ENCODE measurements around the gene SELENOI. TPM values are rescaled to one million over a fixed set of nuclear protein-coding genes. Genes with fewer than 3 reads are reported as not detected.
A peak's percentile ranks its signal among the peaks of the same experiment; 100 is the strongest.
"Not testable (repeated sequence)": the region's sequence is repeated elsewhere in the genome, so short reads cannot be mapped to it uniquely, and the experiment has no call there.

SELENOI gene
- total RNA-seq, 1 donor from 2014 or later = 16.3 TPM

DNA sequence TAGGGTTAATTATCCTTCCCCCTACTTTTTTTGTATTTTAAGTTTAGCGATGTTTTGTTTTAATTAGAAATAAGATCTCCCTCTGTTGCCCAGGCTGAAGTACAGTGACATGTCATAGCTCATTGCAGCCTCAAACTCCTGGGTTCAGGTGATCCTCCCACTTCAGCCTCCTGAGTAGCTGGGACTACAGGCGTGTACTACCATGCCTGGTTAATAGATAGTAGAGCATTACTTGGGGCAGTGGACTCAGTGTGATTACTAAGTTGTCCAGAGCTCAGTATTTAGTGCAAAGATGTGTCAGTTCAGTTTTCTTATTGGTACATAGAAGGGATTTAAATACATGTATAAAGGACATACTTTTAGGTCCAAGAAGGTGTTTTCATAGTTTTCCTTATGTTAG, 10.2 kb downstream of the SELENOI start:
- no peak for DNase-seq (ENCODE audit: low read depth in 2 of 2)

DNA sequence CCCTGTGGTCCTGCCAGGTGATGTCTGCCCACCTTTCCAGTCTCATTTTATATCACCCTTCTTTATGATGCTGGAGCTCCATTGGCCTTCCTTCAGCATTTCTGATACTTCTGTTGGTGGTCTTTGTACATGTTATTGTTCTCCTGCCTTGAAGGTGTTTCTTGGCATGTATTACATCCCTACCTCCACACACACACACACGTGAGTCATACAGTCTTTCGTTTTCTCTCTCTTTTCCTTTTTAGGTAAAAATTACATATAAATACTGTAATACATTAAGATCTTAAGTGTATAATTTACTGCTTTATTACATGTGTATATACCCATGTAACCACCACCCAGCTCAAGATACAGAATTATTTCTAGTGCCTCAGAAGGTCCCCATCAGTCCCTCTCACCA, 10.8 kb downstream of the SELENOI start:
- peak in 1 of 2 donors; percentile 3 for DNase-seq (ENCODE audit: low read depth in 2 of 2)

DNA sequence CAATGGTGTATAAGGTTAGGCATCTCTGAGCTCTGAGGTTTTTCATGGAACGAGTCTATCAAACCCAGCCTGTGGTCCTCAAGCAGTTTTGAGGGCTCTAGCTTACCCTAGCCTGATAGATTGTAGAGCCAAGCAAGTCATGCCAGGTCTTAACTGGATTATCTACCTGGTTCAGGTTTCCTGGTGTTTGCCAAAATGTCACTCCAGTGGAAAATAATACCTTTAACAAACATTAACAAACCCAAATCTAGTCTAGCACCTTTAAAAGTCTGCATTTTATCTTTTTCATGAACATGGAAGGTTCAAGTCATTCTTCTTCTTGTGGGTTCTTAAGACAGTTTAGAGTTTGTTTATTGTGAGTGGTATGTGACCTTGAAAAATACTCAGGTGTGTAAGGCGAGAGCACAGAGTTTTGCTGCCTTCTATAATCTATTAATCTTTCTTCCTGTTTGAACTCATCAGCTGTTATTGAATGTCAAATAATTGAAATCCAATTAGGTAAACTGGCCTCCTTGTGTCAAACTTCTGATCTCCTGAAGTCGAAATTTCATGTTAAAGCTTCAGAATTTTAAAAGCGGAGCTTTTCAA, 14.0 kb downstream of the SELENOI start:
- DNase-seq (ENCODE audit: low read depth in 2 of 2) = no peak

DNA sequence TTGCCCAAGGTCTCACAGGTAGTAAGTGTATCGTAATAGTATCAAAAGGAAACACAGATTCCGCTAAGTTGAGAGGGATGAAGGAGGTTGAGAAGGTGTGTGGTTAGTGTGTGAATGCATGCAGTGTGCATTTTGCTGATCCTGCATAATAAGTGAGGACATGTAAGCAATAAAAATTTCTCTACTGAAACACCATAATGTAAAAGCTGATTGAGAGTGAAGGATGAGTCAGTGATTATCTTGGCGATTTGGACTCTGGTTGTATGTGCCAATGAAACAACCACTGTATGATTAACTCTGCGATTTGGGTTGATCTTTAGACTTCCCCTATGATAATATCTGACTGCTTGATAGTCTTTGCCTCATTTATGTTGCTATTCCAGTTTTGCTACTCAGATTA, 17.4 kb downstream of the SELENOI start:
- DNase-seq (ENCODE audit: low read depth in 2 of 2) = peak in 1 of 2 donors; percentile 8

DNA sequence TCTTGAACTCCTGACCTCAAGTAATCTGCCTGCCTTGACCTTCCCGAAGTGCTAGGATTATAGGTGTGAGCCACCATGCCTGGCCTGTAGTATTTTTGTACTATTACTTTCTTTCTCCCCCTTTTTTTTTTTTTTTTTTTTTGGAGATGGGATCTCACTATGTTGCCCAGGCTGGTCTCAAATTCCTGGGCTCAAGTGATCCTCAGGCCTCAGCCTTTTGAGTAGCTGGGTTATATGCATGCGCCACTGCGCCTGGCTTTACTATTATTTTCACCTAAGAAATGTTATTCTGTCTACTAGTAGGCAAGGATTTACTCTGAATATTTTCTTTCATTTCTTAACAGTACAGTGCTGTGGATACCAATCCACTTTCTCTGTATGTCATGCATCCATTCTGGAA, 18.0 kb downstream of the SELENOI start:
- DNase-seq (ENCODE audit: low read depth in 2 of 2) = no peak

DNA sequence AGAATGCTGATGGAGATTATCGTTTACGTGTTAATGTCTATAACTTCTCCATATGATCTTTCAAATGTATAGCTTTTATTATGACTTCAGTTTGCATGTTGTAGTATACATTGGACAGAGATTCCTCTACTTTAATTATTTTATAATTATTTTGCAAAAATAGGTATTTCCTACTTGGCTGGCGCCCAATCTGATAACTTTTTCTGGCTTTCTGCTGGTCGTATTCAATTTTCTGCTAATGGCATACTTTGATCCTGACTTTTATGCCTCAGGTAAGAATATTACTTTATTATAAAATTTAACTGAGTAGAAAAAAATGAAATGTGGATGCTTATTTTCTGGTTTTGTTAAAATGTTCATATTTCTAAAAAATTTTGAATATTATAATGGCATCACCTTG, 18.7 kb downstream of the SELENOI start:
- no peak for DNase-seq (ENCODE audit: low read depth in 2 of 2)

DNA sequence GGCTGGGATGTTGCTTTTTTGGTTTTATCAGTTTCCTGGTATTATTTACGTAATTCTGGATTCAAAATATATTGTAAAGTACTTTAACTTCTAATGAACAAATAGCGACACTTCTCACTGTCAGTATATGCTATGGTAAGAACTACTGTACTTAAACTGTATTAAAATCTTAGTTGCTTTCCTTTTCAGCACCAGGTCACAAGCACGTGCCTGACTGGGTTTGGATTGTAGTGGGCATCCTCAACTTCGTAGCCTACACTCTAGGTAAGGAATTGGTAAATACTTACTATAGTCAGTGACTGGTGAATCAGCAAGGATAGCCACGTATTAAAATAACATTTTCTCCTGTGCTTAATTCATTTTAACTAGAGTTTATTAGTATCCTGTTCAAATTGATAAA, 21.0 kb downstream of the SELENOI start:
- DNase-seq (ENCODE audit: low read depth in 2 of 2) = no peak

DNA sequence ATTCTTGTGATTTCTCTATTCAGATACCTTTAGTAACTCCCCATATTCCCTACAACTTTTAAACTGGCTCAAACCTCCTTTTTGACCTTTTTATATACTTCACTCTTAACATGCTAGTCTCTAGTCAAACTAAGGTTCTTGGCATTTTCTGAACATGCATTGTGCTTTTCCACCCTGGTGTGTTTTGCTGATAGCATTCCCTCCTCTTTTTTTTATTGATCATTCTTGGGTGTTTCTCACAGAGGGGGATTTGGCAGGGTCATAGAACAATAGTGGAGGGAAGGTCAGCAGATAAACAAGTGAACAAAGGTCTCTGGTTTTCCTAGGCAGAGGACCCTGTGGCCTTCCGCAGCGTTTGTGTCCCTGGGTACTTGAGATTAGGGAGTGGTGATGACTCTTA, 23.7 kb downstream of the SELENOI start:
- not testable (repeated sequence) for DNase-seq (ENCODE audit: low read depth in 2 of 2)

DNA sequence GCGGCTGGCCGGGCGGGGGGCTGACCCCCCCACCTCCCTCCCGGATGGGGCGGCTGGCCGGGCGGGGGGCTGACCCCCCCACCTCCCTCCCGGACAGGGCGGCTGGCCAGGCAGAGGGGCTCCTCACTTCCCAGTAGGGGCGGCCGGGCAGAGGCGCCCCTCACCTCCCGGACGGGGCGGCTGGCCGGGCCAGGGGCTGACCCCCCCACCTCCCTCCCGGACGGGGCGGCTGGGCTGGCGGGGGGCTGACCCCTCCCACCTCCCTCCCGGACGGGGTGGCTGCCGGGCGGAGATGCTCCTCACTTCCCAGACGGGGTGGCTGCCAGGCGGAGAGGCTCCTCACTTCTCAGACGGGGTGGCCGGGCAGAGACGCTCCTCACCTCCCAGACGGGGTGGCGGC, 25.0 kb downstream of the SELENOI start:
- DNase-seq (ENCODE audit: low read depth in 2 of 2) = not testable (repeated sequence)

DNA sequence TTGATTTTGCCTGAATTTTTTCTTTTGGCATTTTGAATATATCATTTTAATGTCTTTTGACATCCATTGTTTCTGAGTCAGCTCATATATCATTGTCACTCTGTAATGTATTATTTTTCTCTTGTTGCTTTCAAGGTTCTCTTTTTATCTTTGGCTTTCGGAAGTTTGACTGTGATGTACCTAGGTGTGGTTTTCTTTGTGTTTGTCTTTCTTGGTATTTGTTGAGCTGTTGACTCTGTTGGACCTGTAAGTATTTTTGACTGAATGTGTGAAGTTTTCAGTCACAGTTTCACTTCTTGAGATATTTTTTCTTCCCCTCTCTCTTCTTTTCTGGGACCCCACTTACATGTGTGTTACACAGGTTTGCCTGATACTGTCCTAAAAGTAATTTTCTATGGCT, 30.9 kb downstream of the SELENOI start:
- DNase-seq (ENCODE audit: low read depth in 2 of 2) = no peak

DNA sequence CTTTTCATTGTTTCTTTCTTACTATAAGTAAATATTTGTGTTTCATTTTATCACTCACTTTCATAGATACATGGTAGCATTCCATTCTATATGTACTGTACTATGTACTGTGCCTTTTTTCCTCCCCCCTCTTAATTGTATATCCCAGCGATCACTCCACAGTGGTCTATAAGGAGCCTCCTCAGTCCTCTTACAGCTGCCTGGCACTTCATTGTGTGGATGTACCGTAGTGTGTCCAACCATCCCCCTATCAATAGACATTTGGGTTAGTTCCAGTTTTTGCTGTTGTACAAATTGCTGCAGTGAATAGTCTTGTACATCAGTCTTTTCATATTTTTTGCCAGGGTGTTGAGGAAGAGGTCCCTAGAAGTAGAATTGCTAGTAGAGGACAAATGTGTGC, 34.3 kb downstream of the SELENOI start:
- DNase-seq (ENCODE audit: low read depth in 2 of 2) = no peak

DNA sequence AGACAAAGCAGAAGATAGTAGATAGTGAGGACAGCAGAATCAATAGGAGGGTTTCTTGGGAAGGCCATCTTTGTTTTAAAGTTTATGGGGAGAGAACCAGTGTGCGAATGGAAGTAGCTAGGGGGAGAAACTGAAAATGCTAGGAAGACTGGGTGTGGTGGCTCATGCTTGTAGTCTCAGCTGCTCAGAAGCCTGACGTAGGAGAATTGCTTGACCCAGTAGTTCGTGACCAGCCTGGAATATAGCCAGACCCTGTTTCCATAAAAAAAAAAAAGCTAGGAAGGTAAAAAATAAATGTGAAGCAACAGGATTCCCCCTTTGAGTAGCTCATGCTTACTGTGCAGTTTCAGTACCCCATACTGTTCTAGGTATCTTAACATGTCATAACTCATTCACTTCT, 36.6 kb downstream of the SELENOI start:
- no peak for DNase-seq (ENCODE audit: low read depth in 2 of 2)

DNA sequence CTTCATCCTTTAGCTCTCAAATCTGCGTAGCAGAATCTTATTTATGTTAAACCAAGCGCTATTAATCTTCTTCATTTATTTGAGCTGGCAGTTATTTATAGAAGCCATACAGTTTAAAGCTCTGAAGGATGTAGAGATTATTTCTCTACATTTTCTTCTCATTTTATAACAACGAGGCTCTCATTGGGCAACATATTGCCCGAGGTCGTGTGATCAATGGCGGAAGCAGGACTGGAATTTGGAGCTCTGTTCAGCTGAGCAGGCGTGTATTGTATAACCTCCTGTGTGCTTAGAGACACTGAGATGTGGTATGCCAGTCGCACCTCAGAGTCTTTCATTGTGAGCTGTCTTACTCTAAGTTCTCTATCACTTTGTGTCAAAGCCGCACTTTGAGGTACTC, 38.2 kb downstream of the SELENOI start:
- no peak for DNase-seq (ENCODE audit: low read depth in 2 of 2)

DNA sequence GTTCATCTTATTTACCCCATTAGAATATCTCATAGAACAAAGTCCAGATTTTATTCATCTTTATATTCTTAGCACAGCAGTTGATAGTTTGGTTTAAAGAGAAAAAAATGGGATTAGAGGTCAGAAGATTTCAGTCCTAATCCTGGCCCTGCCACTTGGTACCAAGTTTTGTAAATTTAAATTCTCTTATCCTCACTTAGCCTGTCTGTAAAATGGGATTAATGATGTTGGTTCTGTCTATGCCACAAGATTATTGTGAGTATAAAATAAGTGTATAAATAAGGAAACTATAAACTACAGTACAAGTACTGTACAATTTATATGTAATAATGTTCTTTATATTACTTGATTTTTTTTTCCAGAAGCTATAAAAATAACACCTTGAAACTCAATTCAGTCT, 38.7 kb downstream of the SELENOI start:
- no peak for DNase-seq (ENCODE audit: low read depth in 2 of 2)

DNA sequence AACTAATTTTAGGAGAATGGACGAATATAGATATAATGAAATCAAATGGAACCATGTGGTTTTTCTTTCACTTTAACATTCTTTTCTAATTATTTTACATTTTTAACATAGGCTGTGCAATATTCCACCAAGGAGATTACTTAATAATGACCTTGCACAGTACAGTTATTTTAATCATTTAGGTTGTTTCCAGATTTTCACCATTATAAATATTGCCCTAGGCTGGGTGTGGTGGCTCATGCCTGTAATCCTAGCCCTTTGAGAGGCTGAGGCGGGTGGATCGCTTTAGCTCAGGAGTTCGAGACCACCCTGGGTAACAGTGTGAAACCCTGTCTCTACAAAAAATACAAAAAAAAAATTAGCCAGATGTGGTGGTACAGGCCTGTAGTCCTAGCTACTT, 41.2 kb downstream of the SELENOI start:
- no peak for DNase-seq (ENCODE audit: low read depth in 2 of 2)

DNA sequence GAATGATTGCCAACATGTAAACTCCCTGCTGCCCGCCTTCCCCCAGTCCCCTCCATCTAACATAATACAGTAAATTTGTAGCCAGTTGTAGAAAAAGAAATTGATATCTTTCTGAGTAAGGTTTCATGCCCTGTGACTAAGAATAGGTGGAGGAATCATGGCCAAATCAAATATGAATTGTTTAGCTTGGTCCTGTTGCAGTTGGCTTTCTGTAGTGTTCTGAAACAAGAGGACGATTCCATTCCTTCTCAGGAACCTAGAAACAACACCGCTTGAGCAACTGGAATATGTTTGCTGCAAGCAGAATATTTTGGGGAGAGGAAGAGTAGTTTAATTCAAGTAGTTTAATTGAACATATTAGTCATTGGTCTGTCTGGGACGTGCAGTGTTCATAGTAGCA, 48.8 kb downstream of the SELENOI start:
- no peak for DNase-seq (ENCODE audit: low read depth in 2 of 2)

DNA sequence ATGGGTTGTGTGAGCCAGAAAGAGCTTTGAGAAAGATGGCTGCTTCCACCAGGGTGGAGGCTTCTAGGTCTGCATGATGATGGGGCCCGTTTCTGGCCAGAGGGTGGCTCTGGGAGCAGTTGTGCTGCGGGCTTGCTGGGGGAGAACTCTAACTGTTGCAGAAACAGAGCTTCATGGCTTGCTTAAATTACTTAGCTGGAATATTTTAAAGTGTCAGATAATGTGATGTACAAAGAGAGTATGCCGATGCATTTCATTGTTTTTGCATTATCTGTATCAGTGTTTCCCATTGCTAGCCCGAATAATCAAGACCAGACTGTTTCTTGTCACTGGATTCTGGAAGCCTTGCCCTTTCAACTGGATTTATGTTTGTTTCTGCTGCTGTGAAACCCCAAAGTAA, 49.5 kb downstream of the SELENOI start:
- DNase-seq (ENCODE audit: low read depth in 2 of 2) = no peak

DNA sequence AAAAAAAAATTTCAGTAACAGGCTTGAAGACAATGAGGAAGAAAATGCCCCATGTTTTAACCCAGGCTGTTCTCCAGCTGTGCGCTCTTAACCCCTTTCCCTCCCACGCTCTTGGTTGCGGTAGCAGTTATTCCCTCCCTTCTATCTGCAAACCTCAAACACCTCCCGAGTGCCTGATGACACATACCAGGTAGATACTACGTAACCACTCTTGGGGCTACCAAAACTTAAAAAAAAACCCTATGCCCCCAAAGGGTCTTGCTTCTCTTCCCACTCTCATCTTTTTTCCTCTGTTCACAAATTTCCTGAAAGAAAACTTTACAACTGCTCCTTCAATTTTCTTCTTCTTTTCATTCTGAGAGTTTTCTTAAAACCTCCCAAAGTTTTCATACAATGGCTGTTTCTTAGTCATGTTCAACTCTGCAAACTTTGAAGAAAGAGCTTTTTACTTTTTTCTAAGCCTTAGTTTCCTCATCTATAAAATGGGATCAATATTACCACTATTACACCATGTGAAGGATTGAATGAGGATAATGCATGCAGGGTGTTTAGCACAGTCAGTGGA, 50.9 kb downstream of the SELENOI start:
- DNase-seq (ENCODE audit: low read depth in 2 of 2) = no peak

DNA sequence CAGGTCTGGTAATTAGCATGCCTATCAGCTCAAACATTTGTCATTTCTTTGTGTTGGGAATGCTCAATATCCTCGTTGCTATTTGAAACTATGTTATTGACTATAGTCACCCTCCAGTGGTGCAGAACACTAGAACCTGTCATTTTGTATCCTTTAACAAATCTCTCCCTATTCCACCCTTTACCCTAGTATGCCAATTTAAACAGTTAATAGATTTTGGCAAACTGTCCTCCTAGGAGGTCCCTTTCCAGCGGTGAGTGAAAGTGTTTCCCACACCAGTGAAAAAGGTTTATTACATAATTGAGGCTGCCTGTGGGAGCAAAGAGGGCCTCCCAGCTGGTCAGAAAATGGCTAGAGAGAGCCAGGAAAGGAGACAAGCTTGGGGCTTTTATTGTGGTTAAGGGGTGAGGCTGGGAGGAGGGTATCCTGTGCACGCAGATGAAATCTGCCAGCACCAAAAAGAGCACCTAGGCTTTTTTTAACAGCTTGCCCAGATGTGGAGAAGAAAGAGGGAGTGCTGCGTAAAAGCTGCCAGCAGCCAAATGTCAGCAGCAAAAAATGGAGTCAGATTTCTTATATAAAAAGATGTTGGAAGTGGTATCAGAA, 53.9 kb downstream of the SELENOI start:
- no peak for DNase-seq (ENCODE audit: low read depth in 2 of 2)

DNA sequence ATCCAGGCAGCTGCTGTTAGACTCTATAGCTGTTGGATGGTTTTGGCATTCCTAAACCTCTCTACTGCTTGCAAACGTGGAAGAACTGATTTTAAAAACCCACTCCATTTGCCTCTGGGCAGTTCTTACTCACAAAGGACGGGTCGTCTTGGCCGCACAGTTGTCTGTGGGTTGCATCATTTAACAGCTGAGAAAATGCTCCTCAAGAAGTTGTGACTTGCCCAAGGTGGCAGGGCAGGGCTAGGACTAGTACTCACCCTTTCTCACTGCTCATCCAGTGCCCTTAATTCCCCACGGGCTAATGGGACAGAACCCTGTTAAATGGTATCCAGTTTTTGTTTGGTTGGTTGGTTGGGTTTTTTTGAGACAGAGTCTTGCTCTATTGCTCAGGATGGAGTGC, 54.8 kb downstream of the SELENOI start:
- no peak for DNase-seq (ENCODE audit: low read depth in 2 of 2)

DNA sequence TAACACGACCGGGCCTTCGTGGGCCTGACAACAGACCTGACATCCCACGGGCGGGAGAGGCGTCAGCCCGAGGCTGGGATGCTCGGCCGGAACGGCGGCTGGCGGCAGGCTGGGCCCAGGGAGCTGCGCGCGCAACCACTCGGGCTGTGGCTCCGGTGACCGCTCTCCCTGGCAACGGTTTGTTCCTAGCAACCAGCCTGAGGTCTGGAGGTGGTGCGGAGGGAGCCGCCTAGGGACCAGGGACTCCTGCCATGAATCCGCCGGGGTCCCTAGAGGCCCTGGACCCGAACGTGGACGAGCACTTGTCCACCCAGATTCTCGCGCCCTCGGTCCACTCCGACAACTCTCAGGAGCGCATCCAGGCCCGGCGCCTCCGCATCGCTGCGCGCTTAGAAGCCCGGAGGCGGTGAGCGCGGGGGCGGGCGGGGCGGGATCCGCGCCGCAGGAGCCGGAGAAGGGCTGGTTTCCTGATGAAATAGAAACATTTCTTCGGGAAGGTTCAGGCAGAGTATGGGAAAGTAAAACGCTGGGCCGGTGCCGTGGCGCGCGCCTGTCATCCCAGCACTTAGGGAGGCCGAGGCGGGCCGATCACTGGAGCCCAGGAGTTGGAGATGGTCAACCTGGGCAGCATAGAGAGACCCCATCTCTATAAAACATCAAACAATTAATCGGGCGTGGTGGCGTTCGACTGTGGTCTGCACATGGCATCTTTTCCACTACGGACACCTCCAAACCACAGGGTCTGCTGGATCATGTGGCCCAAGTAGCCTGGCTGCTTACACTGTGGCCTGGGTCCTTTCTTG, 56.0 kb downstream of the SELENOI start, which contains the start of gene DRC1:
Gene DRC1 (plus strand): TSS at position 182 of the 803 bp plus-strand sequence. CDS start 70 bp downstream, at position 252.
- peak; percentile 39 to 70 for DNase-seq (ENCODE audit: low read depth in 2 of 2)

DNA sequence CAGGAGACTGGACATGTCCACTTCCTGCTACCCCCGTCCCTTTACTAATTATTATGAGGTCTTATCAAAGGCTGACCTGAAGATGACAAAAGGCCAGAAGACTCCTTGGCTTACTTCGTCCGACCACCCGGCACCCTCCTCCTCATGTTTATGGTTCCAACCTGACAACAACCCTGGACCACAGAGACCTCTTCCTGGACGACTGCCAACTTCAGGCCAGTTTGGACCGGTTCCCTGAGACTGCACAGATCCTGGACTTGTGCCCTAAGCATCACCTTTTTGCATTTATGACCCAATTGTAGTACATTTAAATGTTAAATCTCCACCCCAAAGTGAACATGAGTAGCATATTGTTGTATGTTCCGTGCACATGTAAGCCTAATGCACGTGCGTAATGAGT, 61.6 kb downstream of the SELENOI start:
- DNase-seq (ENCODE audit: low read depth in 2 of 2) = no peak

DNA sequence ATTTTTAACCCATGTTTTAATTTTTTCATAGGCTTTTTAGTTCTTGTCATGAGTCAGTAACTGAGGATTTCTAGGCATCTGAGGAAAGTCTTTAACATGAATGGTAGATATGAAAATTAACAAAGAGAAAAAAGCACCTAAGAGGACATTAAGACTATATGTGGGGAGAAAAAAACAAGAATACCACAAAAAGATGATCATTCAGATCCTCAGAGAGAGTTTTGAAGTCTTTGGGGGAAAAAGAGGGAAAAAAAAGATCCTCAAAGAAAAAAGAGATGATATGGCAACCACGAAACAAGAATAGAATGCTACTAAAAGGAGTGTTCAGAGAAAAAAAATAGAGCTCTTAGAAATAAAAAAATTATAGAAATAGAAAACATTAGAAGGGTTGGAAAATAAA, 63.8 kb downstream of the SELENOI start:
- DNase-seq (ENCODE audit: low read depth in 2 of 2) = no peak

Data from dermis microvascular lymphatic vessel endothelial cell (primary cell).